Body of pancreas (tissue), 4 donors: ENCODE measurements around the gene COL26A1.

Experiments used
- POLR2A ChIP-seq, 3 donors: fragments of 450-650 bp; IDR thresholded peaks; one replicate each; pipeline ENCODE4 v1.6.1; 2016; ENCODE audit warnings: antibody characterized with exemption in 3 of 3, mild to moderate bottlenecking in 2 of 3
- TF ChIP-seq, protein P1 (sequence below), 7 experiments: fragments of 450-650 bp in 4 of 7; fragments of 200-600 bp in 3 of 7; sonication (generic) in 3 of 7; IDR thresholded peaks; one replicate each; pipeline ENCODE4 v1.5.1; 2016 to 2019; ENCODE audit warnings: antibody characterized with exemption in 7 of 7

DNA sequence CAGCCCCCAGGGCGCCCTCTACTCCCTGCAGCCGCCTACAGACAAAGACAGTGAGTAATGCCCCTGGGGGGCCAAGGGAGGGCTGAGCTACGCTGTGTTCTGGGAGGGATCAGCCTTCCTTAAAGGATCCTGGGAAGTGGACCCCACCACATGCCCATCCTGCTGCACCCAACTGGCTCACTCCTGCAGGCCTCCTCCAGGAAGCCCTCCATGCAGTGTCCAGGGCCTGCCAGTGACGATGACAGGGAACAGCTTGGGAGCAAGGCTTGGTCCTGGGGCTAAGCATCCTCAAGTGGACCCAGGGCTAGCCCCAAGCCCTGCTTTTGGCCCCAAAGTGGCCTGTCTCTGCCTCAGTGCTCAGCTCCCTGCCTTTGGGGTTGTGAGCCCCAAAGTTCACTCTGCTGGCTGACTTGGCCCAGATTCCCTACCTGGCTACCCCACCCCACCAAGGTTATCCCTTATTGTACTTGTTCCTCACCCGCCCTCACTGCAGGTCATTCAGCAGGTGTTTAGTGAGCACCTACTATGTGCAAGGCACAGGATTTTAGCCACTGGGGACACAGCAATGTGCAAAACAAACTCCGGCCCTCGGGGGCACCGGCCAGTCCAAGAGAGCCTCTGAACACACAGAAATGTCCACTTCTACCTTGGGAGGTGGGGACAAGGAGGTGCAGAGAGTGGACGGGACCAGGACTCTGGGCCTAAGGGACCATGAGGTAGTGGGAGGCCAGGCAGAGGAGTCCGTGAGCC is 182.9 kb downstream of the COL26A1 start:
- TF ChIP-seq, protein P1, sequence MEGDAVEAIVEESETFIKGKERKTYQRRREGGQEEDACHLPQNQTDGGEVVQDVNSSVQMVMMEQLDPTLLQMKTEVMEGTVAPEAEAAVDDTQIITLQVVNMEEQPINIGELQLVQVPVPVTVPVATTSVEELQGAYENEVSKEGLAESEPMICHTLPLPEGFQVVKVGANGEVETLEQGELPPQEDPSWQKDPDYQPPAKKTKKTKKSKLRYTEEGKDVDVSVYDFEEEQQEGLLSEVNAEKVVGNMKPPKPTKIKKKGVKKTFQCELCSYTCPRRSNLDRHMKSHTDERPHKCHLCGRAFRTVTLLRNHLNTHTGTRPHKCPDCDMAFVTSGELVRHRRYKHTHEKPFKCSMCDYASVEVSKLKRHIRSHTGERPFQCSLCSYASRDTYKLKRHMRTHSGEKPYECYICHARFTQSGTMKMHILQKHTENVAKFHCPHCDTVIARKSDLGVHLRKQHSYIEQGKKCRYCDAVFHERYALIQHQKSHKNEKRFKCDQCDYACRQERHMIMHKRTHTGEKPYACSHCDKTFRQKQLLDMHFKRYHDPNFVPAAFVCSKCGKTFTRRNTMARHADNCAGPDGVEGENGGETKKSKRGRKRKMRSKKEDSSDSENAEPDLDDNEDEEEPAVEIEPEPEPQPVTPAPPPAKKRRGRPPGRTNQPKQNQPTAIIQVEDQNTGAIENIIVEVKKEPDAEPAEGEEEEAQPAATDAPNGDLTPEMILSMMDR (IDR thresholded peaks at IDR 0.05): no peak
- no peak for TF ChIP-seq POLR2A (IDR thresholded peaks at IDR 0.05)
